Measurements from ENCODE around the gene SLC10A1. TPM values are rescaled to one million over a fixed set of nuclear protein-coding genes. Genes with fewer than 3 reads are reported as not detected.

SLC10A1 gene
- total RNA-seq, 4 donors from 2014 or later, result not detected

GRCh38 chr14:69841656-69842055 lies 44.6 kb upstream of the SLC10A1 start:
- WGBS, 2 donors, result 27 to 41% methylated on average over 5 of the region's 5 CpGs
- no peaks in the 10 kb centered on the region for H3K36me3 ChIP-seq
- TF ChIP-seq POLR2A (IDR thresholded peaks at IDR 0.05) (no peak), CTCF (IDR thresholded peaks at IDR 0.05) (no peak)
- no peak overlapping the region for H3K27ac ChIP-seq
- no peak overlapping the region for H3K4me3 ChIP-seq
- no peak for DNase-seq
- peaks cover 0 to 62% (median 0%) of the 10 kb centered on the region in 4 donors for H3K27me3 ChIP-seq
- H3K9me3 ChIP-seq, result no peaks in the 10 kb centered on the region
- H3K4me1 ChIP-seq, result no peaks in the 10 kb centered on the region
- intact Hi-C loops (cut with DNase I), result no loop called here

- TF ChIP-seq POLR2A (IDR thresholded peaks at IDR 0.05) (no peak), CTCF (IDR thresholded peaks at IDR 0.05) (no peak)
- WGBS, 2 donors, result 69 to 93% methylated on average over 3 of the region's 3 CpGs
- peaks cover 0 to 55% (median 0%) of the 10 kb centered on the region in 4 donors for H3K27me3 ChIP-seq
- intact Hi-C loops (cut with DNase I), result no loop called here
- no peaks in the 10 kb centered on the region for H3K4me1 ChIP-seq
- H3K27ac ChIP-seq, result no peak overlapping the region
- H3K9me3 ChIP-seq, result no peaks in the 10 kb centered on the region
- no peaks in the 10 kb centered on the region for H3K36me3 ChIP-seq
- H3K4me3 ChIP-seq, result no peak overlapping the region
- no peak for DNase-seq
Observed at GRCh38 chr14:69839661-69840060, 42.6 kb upstream of the SLC10A1 start.

- H3K36me3 ChIP-seq, result no peaks in the 10 kb centered on the region
- H3K4me3 ChIP-seq, result no peak overlapping the region
- no peak for DNase-seq
- peaks cover 0 to 48% (median 0%) of the 10 kb centered on the region in 4 donors for H3K27me3 ChIP-seq
- WGBS, 2 donors, result 73 to 75% methylated on average over 3 of the region's 3 CpGs
- intact Hi-C loops (cut with DNase I), result no loop called here
- no peaks in the 10 kb centered on the region for H3K9me3 ChIP-seq
- H3K27ac ChIP-seq, result no peak overlapping the region
- no peaks in the 10 kb centered on the region for H3K4me1 ChIP-seq
- TF ChIP-seq CTCF (IDR thresholded peaks at IDR 0.05) (no peak), POLR2A (IDR thresholded peaks at IDR 0.05) (no peak)
Observed at GRCh38 chr14:69838881-69839416, 41.9 kb upstream of the SLC10A1 start.

GRCh38 chr14:69828879-69829278 lies 31.8 kb upstream of the SLC10A1 start:
- Histone ChIP-seq H3K9me3 (peaks cover 0 to 4% (median 0%) of the 10 kb centered on the region in 3 donors), H3K36me3 (no peaks in the 10 kb centered on the region), H3K4me1 (peaks cover 0 to 4% (median 0%) of the 10 kb centered on the region in 3 donors), H3K4me3 (no peak overlapping the region), H3K27me3 (peaks cover 0 to 4% (median 0%) of the 10 kb centered on the region in 4 donors), H3K27ac (no peak overlapping the region)
- intact Hi-C loops (cut with DNase I), result no loop called here
- no peak for DNase-seq
- TF ChIP-seq POLR2A (IDR thresholded peaks at IDR 0.05) (no peak), CTCF (IDR thresholded peaks at IDR 0.05) (no peak)
- 64 to 88% methylated on average over 4 of the region's 4 CpGs for WGBS, 2 donors

- H3K36me3 ChIP-seq, result no peaks in the 10 kb centered on the region
- TF ChIP-seq POLR2A (IDR thresholded peaks at IDR 0.05), result no peak
- no peak for TF ChIP-seq CTCF (IDR thresholded peaks at IDR 0.05)
- WGBS, 2 donors, result 74 to 90% methylated on average over 3 of the region's 3 CpGs
- intact Hi-C loops (cut with DNase I), result no loop called here
- no peak overlapping the region for H3K27ac ChIP-seq
- H3K4me1 ChIP-seq, result peaks cover 0 to 4% (median 0%) of the 10 kb centered on the region in 3 donors
- H3K27me3 ChIP-seq, result peaks cover 0 to 2% (median 0%) of the 10 kb centered on the region in 4 donors
- peaks cover 0 to 4% (median 0%) of the 10 kb centered on the region in 3 donors for H3K9me3 ChIP-seq
- no peak for DNase-seq
- no peak overlapping the region for H3K4me3 ChIP-seq
Observed at GRCh38 chr14:69828354-69828753, 31.3 kb upstream of the SLC10A1 start.
